ENCODE measurements around the gene TCAP.

The TCAP gene

DNA sequence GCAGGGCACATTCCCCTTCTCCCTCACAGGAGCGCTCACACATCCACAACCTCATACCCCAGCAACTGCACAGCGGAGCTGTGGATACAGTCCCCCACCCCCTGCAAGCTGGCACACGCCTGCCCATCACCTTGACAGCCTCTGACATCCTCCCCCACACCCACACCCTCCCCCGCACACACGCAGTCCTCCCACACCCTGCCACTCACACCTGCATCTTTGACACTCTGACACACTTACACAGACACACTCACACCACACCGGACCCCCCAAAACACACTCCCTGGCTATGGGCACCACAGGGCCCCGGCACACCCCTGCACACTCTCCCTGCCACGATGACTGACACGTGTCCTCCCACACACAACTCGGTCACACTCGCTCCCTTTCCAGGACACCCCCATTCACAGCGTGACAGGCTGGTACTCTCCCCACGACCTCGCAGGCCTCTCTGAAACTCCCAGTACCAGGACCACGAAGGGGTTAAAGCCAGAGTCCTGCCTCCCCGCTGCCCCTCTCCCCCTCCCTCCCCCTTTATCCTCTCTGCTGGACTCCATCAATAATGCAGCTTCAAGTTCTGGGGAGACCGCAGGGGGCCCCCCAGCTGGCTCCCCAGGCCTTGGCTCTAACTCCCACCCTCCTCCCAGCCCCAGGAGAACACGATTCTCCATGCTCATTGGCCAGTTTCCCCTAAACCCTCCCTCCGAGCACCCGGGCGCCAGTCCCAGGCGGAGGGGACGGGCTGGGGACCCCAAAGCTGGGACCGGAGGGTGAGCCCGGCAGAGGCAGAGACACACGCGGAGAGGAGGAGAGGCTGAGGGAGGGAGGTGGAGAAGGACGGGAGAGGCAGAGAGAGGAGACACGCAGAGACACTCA is 38.7 kb upstream of the TCAP start, which contains the start of gene PPP1R1B:
Gene PPP1R1B (plus strand): TSS at position 782 of the 876 bp plus-strand sequence. CDS start 441 bp downstream, outside the sequence.
- no peak for DNase-seq
- Mint-ChIP-seq H3K27ac (no peak within 1 kb of the TSS), H3K9me3 (no peaks in the 10 kb centered on the region), H3K4me1 (ENCODE audit: low read depth) (peaks cover 33% of the 10 kb centered on the region), H3K4me3 (peak within 1 kb of the TSS; percentile 60), H3K27me3 (peaks cover 44% of the 10 kb centered on the region), H3K36me3 (ENCODE audit: low read depth) (no peaks in the 10 kb centered on the region)

DNA sequence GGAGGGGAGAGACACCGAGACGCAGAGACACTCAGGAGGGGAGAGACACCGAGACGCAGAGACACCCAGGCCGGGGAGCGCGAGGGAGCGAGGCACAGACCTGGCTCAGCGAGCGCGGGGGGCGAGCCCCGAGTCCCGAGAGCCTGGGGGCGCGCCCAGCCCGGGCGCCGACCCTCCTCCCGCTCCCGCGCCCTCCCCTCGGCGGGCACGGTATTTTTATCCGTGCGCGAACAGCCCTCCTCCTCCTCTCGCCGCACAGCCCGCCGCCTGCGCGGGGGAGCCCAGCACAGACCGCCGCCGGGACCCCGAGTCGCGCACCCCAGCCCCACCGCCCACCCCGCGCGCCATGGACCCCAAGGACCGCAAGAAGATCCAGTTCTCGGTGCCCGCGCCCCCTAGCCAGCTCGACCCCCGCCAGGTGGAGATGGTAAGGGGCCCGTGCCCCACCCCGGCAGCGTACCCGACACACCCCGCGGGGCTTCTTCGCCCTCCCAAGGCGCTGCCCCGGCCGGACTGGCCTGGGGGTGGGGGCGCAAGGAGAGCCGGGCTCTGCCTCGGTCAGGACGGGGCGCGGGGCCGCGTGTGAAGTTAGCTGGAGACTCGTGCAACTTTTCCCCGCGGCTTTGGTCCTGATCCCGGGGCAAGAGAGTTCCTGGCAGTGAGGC is 38.0 kb upstream of the TCAP start:
- Mint-ChIP-seq H3K36me3 (ENCODE audit: low read depth) (no peaks in the 10 kb centered on the region), H3K4me3 (peak overlapping the region; percentile 60), H3K27ac (no peak overlapping the region), H3K4me1 (ENCODE audit: low read depth) (peaks cover 28% of the 10 kb centered on the region), H3K9me3 (no peaks in the 10 kb centered on the region), H3K27me3 (peaks cover 47% of the 10 kb centered on the region)
- DNase-seq: no peak

DNA sequence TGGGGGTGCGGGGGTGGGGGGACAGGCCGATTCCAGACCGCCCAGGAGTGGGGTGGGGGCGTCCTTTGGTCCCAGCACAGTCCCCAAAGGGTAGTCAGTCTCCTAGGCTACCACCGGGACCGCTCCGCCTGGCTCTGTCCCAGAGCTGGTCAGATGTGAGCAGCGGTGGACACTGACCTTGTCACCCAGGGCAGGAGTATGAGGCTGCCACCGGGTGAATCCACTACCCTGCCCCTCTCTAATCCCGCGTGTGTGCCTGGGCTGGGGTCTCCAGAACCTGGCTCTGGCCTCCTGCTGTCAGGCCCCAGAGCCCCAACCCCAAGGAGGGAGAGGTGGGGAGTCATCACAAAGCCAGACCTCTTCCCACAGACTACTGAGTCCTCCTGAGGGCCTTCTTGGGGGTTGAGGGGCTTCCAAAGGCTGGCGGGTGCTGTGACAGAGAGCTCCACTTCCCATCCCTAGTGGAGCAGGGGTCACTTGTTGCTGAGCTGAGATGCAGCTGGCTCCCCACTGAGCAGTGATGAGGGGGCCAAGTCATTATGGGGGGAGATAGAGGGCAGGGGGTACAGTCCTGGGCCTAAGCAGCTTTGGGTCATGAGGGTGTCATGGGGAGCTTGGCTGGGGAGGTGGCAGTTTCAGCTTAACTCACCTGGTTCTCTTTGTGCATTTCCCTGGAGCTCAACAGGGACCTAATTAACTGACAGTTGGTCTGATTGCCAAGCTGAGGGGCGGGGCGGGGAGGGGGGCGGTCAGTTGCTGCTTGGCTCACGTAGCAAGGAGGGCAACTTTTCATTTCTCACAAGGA is 37.2 kb upstream of the TCAP start:
- H3K4me3 Mint-ChIP-seq: no peak overlapping the region
- no peak overlapping the region for H3K27ac Mint-ChIP-seq
- H3K4me1 Mint-ChIP-seq (ENCODE audit: low read depth): peaks cover 21% of the 10 kb centered on the region
- DNase-seq: no peak
- peaks cover 47% of the 10 kb centered on the region for H3K27me3 Mint-ChIP-seq
- no peaks in the 10 kb centered on the region for H3K36me3 Mint-ChIP-seq (ENCODE audit: low read depth)
- no peaks in the 10 kb centered on the region for H3K9me3 Mint-ChIP-seq

DNA sequence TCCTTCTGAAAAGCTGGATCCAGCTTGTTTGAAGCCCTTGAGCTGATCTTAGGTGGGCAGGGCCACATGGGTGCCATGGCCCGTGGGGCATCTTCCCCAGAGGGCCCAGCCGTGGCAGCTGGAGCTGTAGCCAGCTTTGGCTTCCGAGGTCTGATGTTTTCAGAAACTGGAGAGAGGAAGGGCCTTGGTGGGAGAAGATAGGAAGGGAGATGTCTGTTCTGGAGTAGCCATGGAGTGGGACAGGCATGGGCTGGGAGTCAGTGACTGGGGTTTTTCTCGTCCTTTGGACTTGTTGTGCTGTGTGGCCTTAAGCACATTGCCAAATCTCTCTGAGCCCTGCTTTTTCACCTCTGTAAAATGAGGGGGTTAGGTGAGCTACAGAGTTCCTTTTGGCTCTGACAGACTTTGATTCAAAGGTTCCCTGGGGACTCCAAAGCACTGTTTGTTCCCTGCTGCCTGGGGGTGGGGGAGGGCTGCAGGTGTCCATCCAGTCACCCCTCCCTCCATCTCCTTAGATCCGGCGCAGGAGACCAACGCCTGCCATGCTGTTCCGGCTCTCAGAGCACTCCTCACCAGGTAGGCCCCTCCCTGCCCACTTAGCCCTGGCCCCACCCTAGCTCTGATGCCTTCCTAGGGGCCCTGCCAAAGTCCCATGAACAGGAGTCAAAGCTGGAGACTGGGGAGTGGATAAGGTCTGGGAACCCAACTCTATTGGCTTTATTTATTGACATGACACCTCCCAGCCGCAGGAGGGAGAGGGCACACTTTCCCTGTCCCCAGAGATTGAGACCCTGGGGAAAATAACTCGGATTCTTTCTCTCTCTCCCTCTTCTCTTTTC is 36.3 kb upstream of the TCAP start:
- Mint-ChIP-seq H3K36me3 (ENCODE audit: low read depth) (no peaks in the 10 kb centered on the region), H3K4me3 (no peak overlapping the region), H3K27me3 (peaks cover 47% of the 10 kb centered on the region), H3K9me3 (no peaks in the 10 kb centered on the region), H3K4me1 (ENCODE audit: low read depth) (peaks cover 12% of the 10 kb centered on the region), H3K27ac (no peak overlapping the region)
- no peak for DNase-seq

DNA sequence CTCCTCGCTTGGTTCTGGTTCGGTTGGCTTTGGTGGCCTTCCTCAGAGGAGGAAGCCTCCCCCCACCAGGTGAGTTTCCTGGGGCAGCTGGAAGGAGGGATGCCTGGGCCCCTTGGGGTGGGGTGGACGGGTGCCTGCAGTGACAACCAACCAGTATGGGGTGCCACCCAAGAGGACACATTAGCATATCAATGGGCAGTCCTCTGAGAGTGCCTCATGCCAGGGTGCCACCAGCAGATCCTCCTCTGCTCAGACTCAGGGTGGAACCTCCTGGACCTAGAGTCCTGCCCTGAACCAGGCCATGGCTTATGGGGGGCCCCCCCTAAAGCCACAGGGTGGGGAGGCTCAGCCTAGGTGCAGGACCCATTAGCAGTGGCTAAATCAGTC is 35.7 kb upstream of the TCAP start:
- Mint-ChIP-seq H3K4me3 (no peak overlapping the region), H3K36me3 (ENCODE audit: low read depth) (no peaks in the 10 kb centered on the region), H3K27me3 (peaks cover 46% of the 10 kb centered on the region), H3K27ac (no peak overlapping the region), H3K9me3 (no peaks in the 10 kb centered on the region), H3K4me1 (ENCODE audit: low read depth) (peaks cover 14% of the 10 kb centered on the region)
- DNase-seq: no peak

DNA sequence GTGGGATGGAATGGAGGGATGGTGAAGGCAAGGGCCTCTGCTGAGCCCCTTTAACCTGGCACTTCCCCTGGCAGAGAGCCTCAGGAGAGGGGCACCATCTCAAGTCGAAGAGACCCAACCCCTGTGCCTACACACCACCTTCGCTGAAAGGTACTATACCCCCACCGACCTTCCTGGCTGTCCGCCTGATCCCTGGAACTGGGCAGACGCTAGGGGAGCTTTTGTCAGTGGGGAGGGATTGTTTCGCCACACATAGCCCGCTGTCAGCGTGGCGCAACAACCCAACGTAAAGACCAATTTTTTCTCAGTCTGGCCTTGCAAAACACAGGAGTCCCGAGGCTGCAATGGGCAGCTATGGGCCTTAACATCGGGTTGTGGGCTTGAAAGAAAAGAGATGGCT is 35.3 kb upstream of the TCAP start:
- no peak for DNase-seq
- peaks cover 42% of the 10 kb centered on the region for H3K27me3 Mint-ChIP-seq
- H3K4me3 Mint-ChIP-seq: no peak overlapping the region
- H3K36me3 Mint-ChIP-seq (ENCODE audit: low read depth): no peaks in the 10 kb centered on the region
- H3K27ac Mint-ChIP-seq: no peak overlapping the region
- H3K9me3 Mint-ChIP-seq: no peaks in the 10 kb centered on the region
- peaks cover 16% of the 10 kb centered on the region for H3K4me1 Mint-ChIP-seq (ENCODE audit: low read depth)

DNA sequence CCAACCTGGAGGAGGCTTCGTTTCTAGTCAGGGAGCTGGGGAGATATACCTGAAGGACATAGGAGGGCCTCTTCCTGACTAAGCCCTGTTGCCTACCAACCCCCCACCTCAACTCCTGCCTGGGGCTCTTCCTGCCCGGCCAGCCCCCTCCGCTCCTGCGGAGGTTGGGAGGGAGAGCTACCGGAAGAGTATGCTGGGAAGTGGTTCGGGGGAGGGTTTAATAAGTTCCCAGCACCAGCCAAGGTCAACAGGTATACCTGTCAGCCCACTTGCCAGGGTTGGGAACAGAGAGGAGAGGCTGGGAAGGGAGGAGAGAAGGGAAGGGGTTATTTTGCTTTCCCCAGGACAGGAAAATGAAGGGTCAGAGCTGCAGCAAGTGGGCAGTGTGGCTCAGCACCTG is 33.7 kb upstream of the TCAP start:
- H3K9me3 Mint-ChIP-seq: no peaks in the 10 kb centered on the region
- no peaks in the 10 kb centered on the region for H3K36me3 Mint-ChIP-seq (ENCODE audit: low read depth)
- no peak overlapping the region for H3K27ac Mint-ChIP-seq
- DNase-seq: no peak
- H3K4me3 Mint-ChIP-seq: no peak overlapping the region
- H3K4me1 Mint-ChIP-seq (ENCODE audit: low read depth): peaks cover 16% of the 10 kb centered on the region
- H3K27me3 Mint-ChIP-seq: peaks cover 27% of the 10 kb centered on the region

DNA sequence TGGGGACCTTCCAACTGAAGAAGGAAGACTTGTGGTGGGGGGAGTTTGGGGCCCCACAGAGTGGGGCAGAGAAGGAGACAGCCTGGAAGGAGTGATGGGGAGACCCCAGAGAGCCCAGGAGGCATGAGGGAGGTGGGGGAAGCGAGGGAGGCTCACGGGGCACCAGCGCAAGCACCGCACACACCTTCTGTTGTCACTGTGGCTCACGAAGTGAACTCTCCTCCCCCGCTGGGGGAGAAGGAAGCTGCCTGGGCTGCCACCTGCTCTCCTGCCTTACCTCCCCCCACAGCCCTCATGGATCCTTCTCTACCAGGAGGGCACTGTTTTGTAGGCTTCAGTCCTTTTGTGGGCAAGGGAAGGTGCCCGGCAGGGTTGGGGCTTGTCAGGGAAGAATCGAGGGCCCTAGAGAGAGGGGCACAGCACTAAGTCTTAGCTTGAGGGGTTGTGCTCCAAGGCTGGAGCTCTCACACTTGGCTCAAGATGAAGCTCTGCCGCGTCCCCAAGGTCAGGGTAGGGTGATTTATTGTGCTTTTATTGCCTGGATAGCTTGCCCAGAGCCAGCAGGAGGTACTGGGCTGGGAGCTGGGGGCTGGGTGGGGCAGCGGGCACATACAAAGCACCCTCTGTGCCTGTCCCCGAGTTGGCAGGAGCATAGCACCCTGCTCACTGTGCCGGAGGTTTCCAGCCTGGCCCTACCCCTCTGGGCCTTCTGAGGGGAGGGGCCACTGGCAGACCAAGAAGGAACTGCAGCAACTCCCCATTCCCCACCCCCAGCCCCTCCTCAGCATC is 32.8 kb upstream of the TCAP start:
- Mint-ChIP-seq H3K4me1 (ENCODE audit: low read depth) (peaks cover 15% of the 10 kb centered on the region), H3K36me3 (ENCODE audit: low read depth) (peaks cover 2% of the 10 kb centered on the region), H3K9me3 (no peaks in the 10 kb centered on the region), H3K27ac (no peak overlapping the region), H3K4me3 (no peak overlapping the region), H3K27me3 (peaks cover 21% of the 10 kb centered on the region)
- DNase-seq: no peak

DNA sequence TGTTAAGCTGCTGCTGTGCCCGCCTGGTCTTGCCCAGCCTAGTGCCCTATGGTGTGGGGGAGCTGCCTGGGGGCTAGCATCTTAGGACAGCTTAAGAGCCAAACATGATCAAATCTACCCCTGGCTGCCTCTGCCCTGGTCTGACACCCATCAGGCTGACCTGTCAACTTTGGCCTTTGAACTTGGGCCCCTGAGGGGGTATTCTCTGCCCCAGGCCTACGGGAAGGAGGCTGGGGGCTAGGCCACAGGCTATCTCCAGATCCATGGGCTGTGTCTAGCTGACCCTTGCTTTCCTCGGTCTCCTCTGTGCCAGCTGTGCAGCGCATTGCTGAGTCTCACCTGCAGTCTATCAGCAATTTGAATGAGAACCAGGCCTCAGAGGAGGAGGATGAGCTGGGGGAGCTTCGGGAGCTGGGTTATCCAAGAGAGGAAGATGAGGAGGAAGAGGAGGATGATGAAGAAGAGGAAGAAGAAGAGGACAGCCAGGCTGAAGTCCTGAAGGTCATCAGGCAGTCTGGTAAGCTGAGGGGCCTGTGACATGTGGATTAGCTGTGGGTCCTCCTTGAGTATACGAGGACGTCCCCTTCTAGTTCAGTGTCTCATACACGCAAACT is 31.5 kb upstream of the TCAP start:
- Mint-ChIP-seq H3K36me3 (ENCODE audit: low read depth) (peaks cover 9% of the 10 kb centered on the region), H3K27me3 (peaks cover 10% of the 10 kb centered on the region), H3K4me3 (no peak overlapping the region), H3K9me3 (no peaks in the 10 kb centered on the region), H3K4me1 (ENCODE audit: low read depth) (peaks cover 26% of the 10 kb centered on the region), H3K27ac (no peak overlapping the region)
- no peak for DNase-seq

DNA sequence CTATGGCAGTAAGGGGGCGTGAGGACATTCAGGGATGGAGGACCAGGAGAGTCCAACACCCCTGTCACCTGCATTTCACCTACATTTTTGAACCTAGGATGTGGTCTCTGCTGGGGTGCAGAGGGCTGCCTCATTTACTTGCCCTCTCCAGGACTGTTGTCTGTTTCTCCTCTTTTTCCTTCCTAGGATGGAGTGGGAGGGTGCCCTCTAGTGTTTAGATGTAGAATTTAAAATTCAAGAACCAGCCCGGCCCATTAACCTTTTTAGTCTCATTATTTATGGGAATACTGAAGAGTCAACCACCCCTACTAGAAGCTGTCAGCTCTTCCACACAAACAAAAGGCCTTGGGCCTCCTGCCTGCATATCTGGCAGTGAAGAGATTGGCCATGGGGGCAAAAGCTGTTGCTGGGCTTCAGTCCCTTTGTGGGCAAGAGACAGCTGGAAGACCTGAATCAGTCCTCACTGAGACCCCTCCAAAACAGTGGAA is 30.7 kb upstream of the TCAP start:
- Mint-ChIP-seq H3K36me3 (ENCODE audit: low read depth) (peaks cover 9% of the 10 kb centered on the region), H3K27me3 (peaks cover 8% of the 10 kb centered on the region), H3K4me3 (no peak overlapping the region), H3K9me3 (no peaks in the 10 kb centered on the region), H3K4me1 (ENCODE audit: low read depth) (peaks cover 33% of the 10 kb centered on the region), H3K27ac (no peak overlapping the region)
- DNase-seq: peak; percentile 50

DNA sequence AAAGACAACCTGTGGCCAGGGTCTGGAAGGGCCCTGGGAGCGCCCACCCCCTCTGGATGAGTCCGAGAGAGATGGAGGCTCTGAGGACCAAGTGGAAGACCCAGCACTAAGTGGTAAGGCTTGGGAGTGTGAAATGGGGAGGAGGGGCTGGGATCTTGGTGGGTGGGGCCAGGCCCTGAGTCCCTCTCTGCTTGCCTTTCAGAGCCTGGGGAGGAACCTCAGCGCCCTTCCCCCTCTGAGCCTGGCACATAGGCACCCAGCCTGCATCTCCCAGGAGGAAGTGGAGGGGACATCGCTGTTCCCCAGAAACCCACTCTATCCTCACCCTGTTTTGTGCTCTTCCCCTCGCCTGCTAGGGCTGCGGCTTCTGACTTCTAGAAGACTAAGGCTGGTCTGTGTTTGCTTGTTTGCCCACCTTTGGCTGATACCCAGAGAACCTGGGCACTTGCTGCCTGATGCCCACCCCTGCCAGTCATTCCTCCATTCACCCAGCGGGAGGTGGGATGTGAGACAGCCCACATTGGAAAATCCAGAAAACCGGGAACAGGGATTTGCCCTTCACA is 29.5 kb upstream of the TCAP start:
- H3K4me3 Mint-ChIP-seq: peak overlapping the region; percentile 87
- no peak for DNase-seq
- no peaks in the 10 kb centered on the region for H3K9me3 Mint-ChIP-seq
- H3K4me1 Mint-ChIP-seq (ENCODE audit: low read depth): peaks cover 43% of the 10 kb centered on the region
- H3K27ac Mint-ChIP-seq: peak overlapping the region; percentile 87
- peaks cover 15% of the 10 kb centered on the region for H3K36me3 Mint-ChIP-seq (ENCODE audit: low read depth)
- H3K27me3 Mint-ChIP-seq: peaks cover 5% of the 10 kb centered on the region

DNA sequence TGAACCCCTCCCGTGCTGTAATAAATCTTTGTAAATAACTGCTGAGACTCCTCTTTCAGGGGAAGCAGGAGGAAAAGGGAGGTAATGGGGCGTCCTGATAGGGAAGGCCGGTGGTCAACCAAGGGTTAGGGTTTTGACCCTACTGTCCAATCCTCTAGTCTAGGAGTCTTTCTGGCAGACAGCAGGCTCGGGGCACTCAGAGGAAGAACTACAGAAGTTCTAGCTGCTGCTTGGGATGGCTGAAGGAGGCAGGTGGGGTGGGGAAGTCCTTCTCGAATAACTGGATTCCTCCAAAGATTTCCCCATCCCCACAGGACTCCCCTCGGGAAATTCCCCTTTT is 28.6 kb upstream of the TCAP start:
- H3K4me3 Mint-ChIP-seq: peak overlapping the region; percentile 87
- H3K9me3 Mint-ChIP-seq: no peaks in the 10 kb centered on the region
- H3K27me3 Mint-ChIP-seq: peaks cover 4% of the 10 kb centered on the region
- peaks cover 15% of the 10 kb centered on the region for H3K36me3 Mint-ChIP-seq (ENCODE audit: low read depth)
- peak overlapping the region; percentile 87 for H3K27ac Mint-ChIP-seq
- peaks cover 47% of the 10 kb centered on the region for H3K4me1 Mint-ChIP-seq (ENCODE audit: low read depth)
- no peak for DNase-seq
